ENCODE measurements around the gene CDC42EP5. TPM values are rescaled to one million over a fixed set of nuclear protein-coding genes. Genes with fewer than 3 reads are reported as not detected.

CDC42EP5 gene
- total RNA-seq, 2 experiments from 2014 or later = not detected

GRCh38 chr19:54436031-54436523 lies 37.0 kb downstream of the CDC42EP5 start:
- POLR2A ChIA-PET = interaction anchor here (1.1 kb wide), 1 partner anchor 13 kb away, joined by 5 read pairs; the partner anchor contains the start of gene LENG8
- Mint-ChIP-seq H3K9me3 (no peaks in the 10 kb centered on the region), H3K4me1 (ENCODE audit: low read depth) (peaks cover 36% of the 10 kb centered on the region), H3K27ac (no peak overlapping the region), H3K27me3 (no peaks in the 10 kb centered on the region), H3K36me3 (ENCODE audit: low read depth) (peaks cover 2% of the 10 kb centered on the region), H3K4me3 (no peak overlapping the region)
- intact Hi-C loops (cut with DNase I, micrococcal nuclease) = no loop called here
- Histone ChIP-seq H3K9me3 (ENCODE audit: control insufficient read depth in 1 of 2, insufficient read depth in 1 of 2, low read length in 2 of 2) (no peaks in the 10 kb centered on the region), H3K36me3 (ENCODE audit: insufficient read depth, low read length) (peaks cover 8% of the 10 kb centered on the region), H3K27me3 (ENCODE audit: control insufficient read depth in 1 of 2, insufficient read depth in 2 of 2, low read length in 2 of 2) (no peaks in the 10 kb centered on the region), H3K27ac (ENCODE audit: low read depth in 1 of 2, low read length in 2 of 2) (no peak overlapping the region), H3K4me3 (ENCODE audit: low read length) (no peak overlapping the region), H3K4me1 (ENCODE audit: insufficient read depth, low read length) (peaks cover 9% of the 10 kb centered on the region)
- CTCF ChIA-PET = no interaction called here
- no peak for TF ChIP-seq CTCF (IDR thresholded peaks at IDR 0.05)
- DNase-seq (peak in 1 of 14 experiments; percentile 12), ATAC-seq (ENCODE audit: poor library complexity) (no peak)

DNA sequence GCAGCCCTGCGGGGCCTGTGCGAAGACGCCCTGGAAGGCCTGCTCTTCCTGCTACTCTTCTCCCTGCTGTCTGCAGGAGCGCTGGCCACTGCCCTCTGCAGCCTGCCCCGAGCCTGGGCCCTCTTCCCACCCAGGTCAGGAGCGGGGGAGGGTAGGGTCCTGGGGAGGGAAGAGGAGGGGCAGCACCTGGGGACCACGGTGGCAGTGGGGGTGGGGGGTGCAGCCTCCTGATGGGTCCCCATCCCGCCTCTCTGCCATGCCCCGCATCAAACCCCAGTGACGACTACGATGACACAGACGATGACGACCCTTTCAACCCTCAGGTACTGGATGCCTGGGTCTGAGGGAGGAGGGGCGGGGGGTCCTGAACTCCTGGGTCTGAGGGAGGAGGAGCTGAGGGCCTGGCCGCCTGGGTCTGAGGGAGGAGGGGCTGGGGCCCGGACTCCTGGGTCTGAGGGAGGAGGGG lies 37.5 kb downstream of the CDC42EP5 start:
- H3K36me3 ChIP-seq (ENCODE audit: insufficient read depth, low read length) = peaks cover 8% of the 10 kb centered on the region
- TF ChIP-seq CTCF (IDR thresholded peaks at IDR 0.05) = no peak
- Mint-ChIP-seq H3K27me3 (no peaks in the 10 kb centered on the region), H3K4me3 (no peak overlapping the region), H3K36me3 (ENCODE audit: low read depth) (no peaks in the 10 kb centered on the region), H3K4me1 (ENCODE audit: low read depth) (peaks cover 38% of the 10 kb centered on the region), H3K9me3 (no peaks in the 10 kb centered on the region), H3K27ac (no peak overlapping the region)
- DNase-seq (peak in 1 of 14 experiments; percentile 28), ATAC-seq (ENCODE audit: poor library complexity) (no peak)
- no peak overlapping the region for H3K4me3 ChIP-seq (ENCODE audit: low read length)
- ChIA-PET CTCF (no interaction called here), POLR2A (interaction anchor here (1.1 kb wide), 1 partner anchor 13 kb away, joined by 5 read pairs; the partner anchor contains the start of gene LENG8)
- no peaks in the 10 kb centered on the region for H3K27me3 ChIP-seq (ENCODE audit: control insufficient read depth in 1 of 2, insufficient read depth in 2 of 2, low read length in 2 of 2)
- no peak overlapping the region for H3K27ac ChIP-seq (ENCODE audit: low read depth in 1 of 2, low read length in 2 of 2)
- peaks cover 14% of the 10 kb centered on the region for H3K4me1 ChIP-seq (ENCODE audit: insufficient read depth, low read length)
- intact Hi-C loops (cut with DNase I, micrococcal nuclease) = no loop called here
- H3K9me3 ChIP-seq (ENCODE audit: control insufficient read depth in 1 of 2, insufficient read depth in 1 of 2, low read length in 2 of 2) = no peaks in the 10 kb centered on the region

- H3K27me3 Mint-ChIP-seq = no peaks in the 10 kb centered on the region
- H3K9me3 ChIP-seq (ENCODE audit: control insufficient read depth in 1 of 2, insufficient read depth in 1 of 2, low read length in 2 of 2) = no peaks in the 10 kb centered on the region
- H3K9me3 Mint-ChIP-seq = no peaks in the 10 kb centered on the region
- H3K4me1 ChIP-seq (ENCODE audit: insufficient read depth, low read length) = peaks cover 21% of the 10 kb centered on the region
- no peak for TF ChIP-seq CTCF (IDR thresholded peaks at IDR 0.05)
- peaks cover 4 to 5% of the 10 kb centered on the region in 2 experiments for H3K27me3 ChIP-seq (ENCODE audit: control insufficient read depth in 1 of 2, insufficient read depth in 2 of 2, low read length in 2 of 2)
- ATAC-seq (ENCODE audit: poor library complexity) (no peak), DNase-seq (peak in 1 of 14 experiments; percentile 12)
- H3K36me3 Mint-ChIP-seq (ENCODE audit: low read depth) = no peaks in the 10 kb centered on the region
- no peak overlapping the region for H3K27ac ChIP-seq (ENCODE audit: low read depth in 1 of 2, low read length in 2 of 2)
- no peak overlapping the region for H3K27ac Mint-ChIP-seq
- peaks cover 38% of the 10 kb centered on the region for H3K4me1 Mint-ChIP-seq (ENCODE audit: low read depth)
- no peak overlapping the region for H3K4me3 Mint-ChIP-seq
- ChIA-PET POLR2A (interaction anchor here (1.6 kb wide), 1 partner anchor 13 kb away, joined by 4 read pairs; no protein-coding TSS in a partner anchor), CTCF (no interaction called here)
- intact Hi-C loops (cut with DNase I, micrococcal nuclease) = no loop called here
- H3K36me3 ChIP-seq (ENCODE audit: insufficient read depth, low read length) = peaks cover 3% of the 10 kb centered on the region
- no peak overlapping the region for H3K4me3 ChIP-seq (ENCODE audit: low read length)
Observed at GRCh38 chr19:54434873-54435214, 38.3 kb downstream of the CDC42EP5 start.
